ENCODE results near the gene ARHGEF12.

Gene ARHGEF12

GRCh38 chr11:120383518-120384155 lies 47.4 kb downstream of the ARHGEF12 start:
- no peak overlapping the region for H3K4me3 ChIP-seq (ENCODE audit: low read depth, low read length)

- no peak overlapping the region for H3K4me3 ChIP-seq (ENCODE audit: low read depth, low read length)
Observed at GRCh38 chr11:120384476-120384875, 48.3 kb downstream of the ARHGEF12 start.

GRCh38 chr11:120385110-120385509 lies 48.9 kb downstream of the ARHGEF12 start:
- H3K4me3 ChIP-seq (ENCODE audit: low read depth, low read length) = no peak overlapping the region

- no peak overlapping the region for H3K4me3 ChIP-seq (ENCODE audit: low read depth, low read length)
Observed at GRCh38 chr11:120385655-120386054, 49.4 kb downstream of the ARHGEF12 start.

GRCh38 chr11:120386318-120386717 lies 50.1 kb downstream of the ARHGEF12 start:
- no peak overlapping the region for H3K4me3 ChIP-seq (ENCODE audit: low read depth, low read length)

GRCh38 chr11:120386774-120387371 lies 50.7 kb downstream of the ARHGEF12 start:
- H3K4me3 ChIP-seq (ENCODE audit: low read depth, low read length) = no peak overlapping the region

- H3K4me3 ChIP-seq (ENCODE audit: low read depth, low read length) = no peak overlapping the region
Observed at GRCh38 chr11:120388261-120388660, 52.0 kb downstream of the ARHGEF12 start.

GRCh38 chr11:120389693-120390584 lies 53.7 kb downstream of the ARHGEF12 start:
- no peak overlapping the region for H3K4me3 ChIP-seq (ENCODE audit: low read depth, low read length)

- no peak overlapping the region for H3K4me3 ChIP-seq (ENCODE audit: low read depth, low read length)
Observed at GRCh38 chr11:120390585-120390922, 54.3 kb downstream of the ARHGEF12 start.

GRCh38 chr11:120391292-120391691 lies 55.1 kb downstream of the ARHGEF12 start:
- no peak overlapping the region for H3K4me3 ChIP-seq (ENCODE audit: low read depth, low read length)

- H3K4me3 ChIP-seq (ENCODE audit: low read depth, low read length) = no peak overlapping the region
Observed at GRCh38 chr11:120391854-120392253, 55.6 kb downstream of the ARHGEF12 start.

- no peak overlapping the region for H3K4me3 ChIP-seq (ENCODE audit: low read depth, low read length)
Observed at GRCh38 chr11:120392314-120392713, 56.1 kb downstream of the ARHGEF12 start.

- H3K4me3 ChIP-seq (ENCODE audit: low read depth, low read length) = no peak overlapping the region
Observed at GRCh38 chr11:120392793-120393192, 56.6 kb downstream of the ARHGEF12 start.

GRCh38 chr11:120394119-120394518 lies 57.9 kb downstream of the ARHGEF12 start:
- H3K4me3 ChIP-seq (ENCODE audit: low read depth, low read length) = no peak overlapping the region

GRCh38 chr11:120395778-120396177 lies 59.6 kb downstream of the ARHGEF12 start:
- H3K4me3 ChIP-seq (ENCODE audit: low read depth, low read length) = no peak overlapping the region

- H3K4me3 ChIP-seq (ENCODE audit: low read depth, low read length) = no peak overlapping the region
Observed at GRCh38 chr11:120398132-120398531, 61.9 kb downstream of the ARHGEF12 start.

- H3K4me3 ChIP-seq (ENCODE audit: low read depth, low read length) = no peak overlapping the region
Observed at GRCh38 chr11:120399307-120399706, 63.1 kb downstream of the ARHGEF12 start.

- no peak overlapping the region for H3K4me3 ChIP-seq (ENCODE audit: low read depth, low read length)
Observed at GRCh38 chr11:120400564-120401364, 64.6 kb downstream of the ARHGEF12 start.

GRCh38 chr11:120401506-120401905 lies 65.3 kb downstream of the ARHGEF12 start:
- H3K4me3 ChIP-seq (ENCODE audit: low read depth, low read length) = no peak overlapping the region

- no peak overlapping the region for H3K4me3 ChIP-seq (ENCODE audit: low read depth, low read length)
Observed at GRCh38 chr11:120403966-120404365, 67.8 kb downstream of the ARHGEF12 start.

- H3K4me3 ChIP-seq (ENCODE audit: low read depth, low read length) = no peak overlapping the region
Observed at GRCh38 chr11:120404495-120404894, 68.3 kb downstream of the ARHGEF12 start.
